ENCODE results near the gene HES3.

- TF ChIP-seq POLR2AphosphoS5 (IDR thresholded peaks at IDR 0.05; ENCODE audit: borderline replicate concordance, low read depth, low read length) (no peak), EZH2 (IDR thresholded peaks at IDR 0.05) (no peak)
Observed at GRCh38 chr1:6212193-6212959, 31.6 kb upstream of the HES3 start.
